HG03521 (cell line): ENCODE data around the gene PSMD6.

Experiments
- ATAC-seq: cut with Tn5 transposase; IDR thresholded peaks from one replicate; pipeline ENCODE4 v1.9.1; 2021; ENCODE audit warnings: mild to moderate bottlenecking, moderate library complexity; ENCODE audit not compliant: unreplicated experiment

The PSMD6 gene

DNA sequence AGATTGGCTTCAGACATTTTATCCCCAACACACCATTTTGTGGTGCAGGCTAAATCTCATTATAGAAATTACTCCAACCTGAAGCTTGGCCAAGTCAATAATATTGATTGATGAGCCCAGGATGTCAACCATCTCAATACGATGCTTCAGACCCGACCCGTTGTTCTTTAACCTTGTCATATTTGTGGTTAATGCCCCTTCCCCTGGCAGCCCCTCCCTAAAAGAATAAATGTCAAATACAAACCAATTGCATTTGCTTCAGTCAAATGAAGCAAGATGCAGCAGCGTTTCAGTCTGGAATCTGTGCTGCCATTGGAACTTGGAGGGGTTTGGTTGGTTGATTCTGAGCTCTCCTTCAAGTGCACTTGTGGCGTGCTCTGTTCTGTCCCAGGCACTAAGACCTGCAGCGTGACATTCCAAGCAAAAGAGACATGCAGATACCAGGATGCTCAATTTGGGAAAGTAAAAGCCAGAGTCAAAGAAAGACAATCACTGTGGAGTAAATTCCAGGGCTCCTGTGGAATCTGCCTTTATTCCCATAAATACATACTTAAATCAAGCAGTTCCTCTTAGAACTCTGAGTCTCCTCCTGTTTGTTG lies 23.8 kb upstream of the PSMD6 start:
- ATAC-seq, result no peak

DNA sequence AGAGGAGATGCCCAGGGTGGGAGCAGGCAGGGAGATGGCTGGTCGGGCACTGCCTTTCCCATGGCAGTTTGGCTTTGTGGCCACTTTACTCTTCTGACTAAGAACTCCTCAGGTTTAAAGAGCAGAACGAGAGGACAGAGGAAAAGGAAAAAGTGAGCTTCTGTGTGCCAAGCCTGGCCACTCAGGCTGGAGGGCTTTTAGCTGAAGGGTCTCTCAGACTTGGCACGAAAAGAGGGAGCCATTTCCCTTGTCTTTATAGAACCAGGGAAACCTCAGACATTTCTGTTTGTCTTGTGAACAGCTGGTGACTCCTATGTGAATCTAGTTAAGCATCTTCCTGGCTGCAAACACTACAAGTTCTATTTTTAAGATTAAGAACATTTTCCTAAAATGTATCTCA lies 23.3 kb upstream of the PSMD6 start:
- ATAC-seq, result no peak

DNA sequence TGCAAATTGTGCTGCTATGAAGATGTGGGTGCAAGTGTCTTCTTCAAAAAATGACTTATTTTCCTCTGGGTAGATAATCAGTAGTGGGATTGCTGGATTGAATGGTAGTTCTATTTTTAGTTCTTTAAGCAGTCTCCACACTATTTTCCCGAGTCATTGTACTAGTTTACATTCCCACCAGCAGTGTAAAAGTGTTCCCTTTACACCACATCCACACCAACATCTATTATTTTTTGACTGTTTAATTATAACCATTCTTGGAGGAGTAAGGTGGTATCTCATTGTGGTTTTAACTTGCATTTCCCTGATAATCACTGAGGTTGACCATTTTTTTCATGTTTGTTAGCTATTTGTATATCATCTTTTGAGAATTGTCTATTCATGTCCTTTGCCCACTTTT lies 19.7 kb upstream of the PSMD6 start:
- no peak for ATAC-seq

DNA sequence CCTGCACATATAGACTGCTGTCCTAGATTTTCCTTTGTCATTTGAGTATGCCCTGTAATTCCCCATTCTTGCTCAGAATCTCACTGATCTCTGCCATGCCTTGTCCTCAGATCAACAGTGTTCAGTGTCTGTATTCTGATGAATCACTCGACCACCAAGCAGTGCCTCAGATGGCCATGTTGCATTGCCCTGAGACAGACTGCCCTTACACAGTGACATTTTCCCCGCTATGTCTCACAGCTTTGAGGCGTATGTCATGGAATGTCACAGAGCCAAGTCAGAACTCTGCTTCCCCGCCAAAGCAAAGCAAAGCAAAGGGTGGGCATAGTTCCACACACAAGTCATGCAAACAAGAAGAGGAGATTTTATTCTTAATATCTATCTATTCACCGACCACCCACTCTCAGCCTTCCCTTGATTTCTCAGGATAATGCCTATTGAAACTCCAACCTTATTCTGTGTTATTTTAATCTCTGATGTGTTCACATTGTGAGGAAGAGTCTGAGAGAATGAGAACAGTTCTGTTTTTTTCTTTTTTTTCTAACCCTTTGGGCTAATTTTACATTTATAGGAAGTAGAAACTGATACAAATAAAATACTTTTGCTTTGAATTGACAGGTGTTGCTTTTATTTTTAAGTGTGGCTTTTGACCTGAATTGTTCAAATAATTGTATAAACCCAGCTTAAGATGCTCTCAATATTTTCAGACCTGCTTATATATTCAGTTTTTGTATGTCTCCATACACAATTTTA lies 16.9 kb upstream of the PSMD6 start:
- ATAC-seq, result no peak

DNA sequence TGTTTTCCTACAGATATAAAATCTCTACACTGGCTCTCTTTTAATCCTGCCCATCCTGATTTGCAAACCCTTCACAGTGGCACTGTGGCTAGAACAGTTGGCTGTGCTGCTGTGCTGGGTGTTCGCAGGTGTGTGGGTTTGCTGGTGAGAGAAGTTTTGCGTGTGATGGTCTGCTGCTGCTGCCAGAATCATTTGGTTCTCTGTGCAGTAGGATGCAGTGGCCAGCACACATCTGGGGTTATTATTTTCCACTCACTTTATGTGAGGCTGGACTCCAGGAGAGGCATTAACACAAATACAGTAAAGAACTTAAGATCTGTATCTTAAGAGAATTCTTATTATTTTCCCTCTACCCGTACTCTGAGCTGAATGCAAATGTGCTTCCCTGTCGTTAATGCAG lies 16.0 kb upstream of the PSMD6 start:
- no peak for ATAC-seq

DNA sequence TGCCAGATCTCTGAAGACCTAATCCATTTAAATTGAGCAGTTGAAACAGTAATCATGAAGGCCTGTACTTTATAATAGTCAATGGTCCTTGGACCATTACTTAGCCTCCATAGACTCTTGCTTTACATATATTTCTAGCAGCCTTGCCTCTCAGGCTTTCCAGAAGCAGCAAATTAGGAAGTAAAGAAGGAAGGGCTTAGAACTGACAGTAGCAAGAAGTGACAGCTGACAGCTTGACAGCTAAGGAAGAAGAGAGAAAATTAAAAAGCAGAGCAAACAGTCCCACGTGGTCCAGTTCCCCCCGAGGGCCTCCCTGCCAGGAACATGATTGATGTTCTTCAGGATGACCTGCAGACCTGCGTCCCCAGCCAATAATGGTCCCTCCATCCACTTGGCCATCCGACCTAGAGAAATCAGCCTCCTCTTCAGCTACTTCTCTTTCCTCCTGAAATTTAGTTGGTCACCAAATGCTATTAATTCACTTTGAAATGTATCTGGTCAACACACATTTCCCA lies 15.0 kb upstream of the PSMD6 start:
- ATAC-seq, result no peak

DNA sequence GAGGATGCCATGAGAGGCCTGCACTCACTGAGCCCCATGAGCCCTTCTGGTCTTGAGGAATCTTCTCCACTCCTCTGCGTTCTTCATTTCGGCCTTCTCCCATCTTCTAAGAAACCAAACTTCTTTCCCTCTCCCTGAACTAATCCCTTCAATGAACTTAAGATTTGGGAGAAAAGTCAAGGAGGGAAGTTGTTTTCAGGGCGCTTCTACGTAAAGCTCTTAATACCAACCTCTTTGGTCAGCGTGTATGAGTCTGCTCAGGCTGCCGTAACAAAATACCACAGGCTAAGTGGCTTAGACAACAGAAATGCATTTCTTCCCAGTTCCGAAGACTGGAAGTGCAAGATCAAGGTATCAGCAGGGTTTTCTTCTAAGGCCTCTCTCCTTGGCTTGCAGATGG lies 13.8 kb upstream of the PSMD6 start:
- ATAC-seq, result no peak

DNA sequence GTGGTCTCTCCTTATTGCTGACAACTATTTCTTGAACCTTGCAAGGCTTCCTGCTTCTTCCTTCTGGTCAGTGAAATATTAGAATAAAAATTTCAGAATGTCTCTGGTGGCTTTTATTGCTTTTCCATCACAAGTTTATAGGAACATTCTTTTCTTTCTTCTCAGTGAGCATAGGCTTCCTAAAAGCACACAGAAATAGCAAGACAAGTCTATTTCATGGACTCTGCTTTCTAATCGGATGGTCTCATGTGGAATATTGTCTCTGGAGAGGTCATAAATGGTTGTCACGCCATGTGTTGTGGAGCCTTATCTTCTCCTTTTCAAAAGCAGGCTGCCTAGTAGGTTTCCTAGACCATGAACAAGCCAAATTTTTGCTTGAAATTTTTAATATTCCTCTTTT lies 9.8 kb upstream of the PSMD6 start:
- ATAC-seq, result no peak

DNA sequence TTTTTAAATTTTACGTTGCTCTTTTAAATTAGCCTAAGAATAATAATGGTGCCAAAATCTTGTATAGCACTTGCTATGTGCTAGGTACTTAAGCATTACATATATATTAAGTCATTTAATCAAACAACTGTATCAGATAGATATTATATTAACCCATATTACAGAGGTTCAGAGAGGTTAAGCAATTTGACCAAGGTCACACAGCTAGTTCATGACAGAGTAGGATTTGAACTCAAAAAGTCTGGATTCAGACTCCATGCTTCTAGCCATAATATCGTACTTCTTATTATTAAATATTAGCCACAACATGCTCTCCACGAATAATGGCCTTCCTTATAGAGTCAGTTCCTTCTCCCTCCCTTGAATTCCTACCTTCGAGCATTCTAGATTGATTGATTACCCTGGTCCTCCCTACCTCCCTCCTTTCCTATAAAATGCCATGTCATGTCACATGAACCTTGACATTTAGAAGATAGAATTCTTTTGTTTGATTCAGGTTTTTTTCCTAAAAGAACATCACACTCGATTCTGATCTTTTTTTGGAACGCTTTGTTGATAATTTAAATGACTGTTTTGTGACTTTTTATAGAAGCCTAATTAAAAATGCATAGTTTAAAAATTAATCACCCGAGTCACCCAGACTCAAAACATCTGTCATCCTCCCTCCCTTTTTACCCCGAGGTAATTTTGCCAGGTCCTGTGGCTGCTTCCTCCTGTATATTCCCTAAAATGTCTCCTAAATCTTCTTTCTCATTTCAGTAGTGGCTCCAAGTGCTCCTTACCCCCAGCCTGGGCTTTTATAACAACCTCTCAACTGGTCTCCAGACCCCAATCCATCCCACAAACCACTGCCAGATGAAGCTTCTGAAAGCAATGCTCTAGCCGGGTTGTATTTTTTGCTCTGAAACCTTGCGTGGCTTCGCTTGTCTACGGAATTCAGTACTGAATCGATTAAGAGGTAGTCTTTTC lies 8.5 kb upstream of the PSMD6 start:
- no peak for ATAC-seq

DNA sequence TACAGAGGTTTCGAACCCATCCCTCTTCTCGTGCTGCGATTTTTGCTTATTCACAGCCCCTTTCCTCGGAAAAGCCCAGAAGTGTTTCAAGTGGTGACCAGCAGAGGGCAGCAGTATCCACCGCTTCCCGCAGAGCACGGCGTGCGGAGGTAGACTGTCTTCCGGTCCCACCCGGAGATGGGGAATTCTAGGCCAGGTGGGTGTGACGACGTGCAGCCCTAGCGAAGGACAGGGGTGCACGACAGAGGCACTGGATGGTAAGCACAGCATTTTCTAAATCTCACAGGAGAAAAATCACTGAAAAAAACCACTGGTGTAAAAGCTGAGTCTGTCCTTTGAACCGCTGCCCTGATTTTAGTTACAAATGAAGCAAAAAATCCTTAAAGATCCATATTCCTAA lies 7.4 kb upstream of the PSMD6 start:
- ATAC-seq, result peak; percentile 91

DNA sequence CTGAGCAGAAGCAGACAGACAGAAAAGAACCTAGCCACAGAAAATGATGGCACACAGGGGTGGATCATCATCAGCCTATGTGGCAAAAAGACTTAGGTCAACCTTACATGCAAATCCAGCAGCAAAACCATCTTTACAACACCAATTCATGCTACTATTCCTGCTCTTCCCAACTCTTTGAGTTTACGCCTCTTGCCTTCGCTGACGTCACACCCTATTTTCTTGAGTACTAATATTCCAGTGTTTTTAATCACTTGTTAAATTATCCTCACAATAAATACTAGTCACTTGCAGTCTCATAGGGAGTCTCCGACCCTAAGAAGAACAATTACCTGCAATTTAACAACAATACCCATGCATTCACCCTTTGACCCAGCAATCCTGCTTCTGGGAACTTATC lies 6.0 kb upstream of the PSMD6 start:
- ATAC-seq, result no peak

DNA sequence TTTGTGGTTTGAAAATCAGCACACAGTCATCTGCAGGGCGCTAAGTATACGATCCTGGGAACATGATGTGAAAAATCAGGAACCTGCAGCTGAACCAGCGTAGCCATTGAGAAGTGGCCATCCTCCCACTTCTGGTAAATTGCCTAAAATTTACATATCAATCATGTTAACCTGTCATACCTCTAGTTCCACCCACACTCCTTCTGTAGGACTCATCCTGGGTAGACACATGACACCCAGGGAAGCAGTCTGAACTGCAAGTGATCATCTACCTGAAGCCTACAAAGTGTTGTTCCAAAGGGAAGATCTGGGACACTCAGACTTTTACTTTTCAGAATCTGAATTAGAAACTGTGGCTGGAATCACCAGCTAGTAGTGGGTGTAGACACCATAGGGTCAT lies 5.5 kb upstream of the PSMD6 start:
- ATAC-seq, result no peak

DNA sequence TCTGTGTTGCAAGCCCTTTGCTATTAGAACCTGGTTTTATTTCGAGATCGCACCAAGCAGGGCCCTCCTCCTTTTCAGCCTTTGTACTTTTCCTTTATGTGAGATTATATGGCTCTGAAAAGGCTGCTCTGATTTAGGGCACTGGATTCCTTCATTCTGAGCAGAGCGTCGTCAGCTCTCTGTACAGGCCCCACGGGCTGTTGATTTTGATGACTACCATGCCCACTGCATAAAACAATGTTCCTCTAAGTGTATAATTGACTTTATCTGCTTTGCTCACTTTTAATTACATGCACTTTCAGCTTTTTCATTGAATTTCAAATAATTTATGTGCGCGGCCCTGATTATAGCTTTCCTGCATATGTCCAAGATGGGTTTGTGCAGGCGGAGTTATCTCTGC lies 4.4 kb upstream of the PSMD6 start:
- no peak for ATAC-seq

DNA sequence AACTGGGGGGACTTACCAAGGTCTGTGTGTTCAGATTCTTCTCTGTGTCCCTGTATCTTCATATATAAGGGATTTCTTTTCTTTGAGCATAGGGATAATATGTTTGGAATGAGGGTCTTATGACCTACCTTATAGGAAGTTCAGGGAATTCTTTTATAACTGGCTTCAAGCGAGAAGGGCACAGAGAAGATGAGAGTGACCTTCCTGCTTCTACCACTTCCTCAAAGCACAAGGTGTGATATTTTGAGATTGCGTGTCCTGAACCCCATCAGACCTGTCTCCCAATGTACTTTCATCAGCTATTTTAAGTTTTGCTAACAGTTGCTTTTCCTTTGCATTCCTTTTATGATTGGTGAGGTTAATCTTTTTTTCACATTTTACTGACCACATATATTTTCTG lies 3.1 kb upstream of the PSMD6 start:
- no peak for ATAC-seq

DNA sequence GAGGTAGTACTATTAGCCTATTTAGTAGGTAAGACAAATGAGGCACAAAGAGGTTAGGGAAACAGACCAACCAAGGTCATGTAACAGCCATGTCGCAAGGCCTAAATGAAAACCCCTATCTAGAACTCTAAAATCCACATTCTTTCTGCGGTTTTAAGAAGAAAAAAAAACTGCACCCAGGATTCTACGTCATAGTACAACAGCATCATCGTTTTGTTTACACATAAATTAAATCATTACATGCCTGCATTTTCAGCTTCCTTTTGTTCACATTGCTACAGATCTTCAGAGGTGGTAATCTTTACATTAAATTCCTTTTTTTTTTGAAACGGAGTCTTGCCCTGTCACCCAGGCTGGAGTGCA lies 548 bp upstream of the PSMD6 start:
- ATAC-seq, result peak; percentile 3

DNA sequence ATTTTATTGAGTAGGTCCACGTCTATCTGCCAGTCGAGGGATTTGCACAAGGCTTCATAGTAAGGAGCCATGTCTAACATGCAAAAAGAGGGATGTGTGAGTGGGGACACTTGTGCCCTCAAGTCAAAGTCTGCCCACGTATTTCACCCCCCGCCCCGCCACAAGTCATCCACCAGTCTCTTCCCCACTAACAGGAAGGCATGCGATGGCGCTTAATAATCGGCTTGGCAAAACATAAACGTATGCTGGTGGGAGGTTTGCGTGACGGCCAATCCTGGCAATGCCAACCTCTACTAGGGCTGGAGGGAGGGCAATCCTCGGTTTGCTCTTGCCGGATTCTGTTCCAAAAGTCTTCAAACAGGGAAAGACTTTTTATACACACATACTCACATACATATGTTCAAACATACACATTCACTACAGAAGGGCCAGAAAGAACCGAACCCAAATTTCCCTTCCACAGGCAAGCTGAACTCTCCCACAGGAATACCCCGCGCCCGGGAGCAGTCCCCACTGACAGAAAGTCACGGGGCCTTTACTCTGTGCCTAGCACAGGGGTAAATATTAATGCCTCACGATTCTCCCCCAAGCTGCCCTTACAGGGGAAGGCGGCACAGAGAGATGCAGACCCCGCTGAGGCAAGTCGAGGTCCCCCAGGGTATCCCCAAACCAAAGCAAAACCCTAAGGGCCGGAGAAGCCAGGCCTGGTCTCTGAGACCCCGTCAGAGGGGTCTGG lies 675 bp downstream of the PSMD6 start:
- no peak for ATAC-seq

DNA sequence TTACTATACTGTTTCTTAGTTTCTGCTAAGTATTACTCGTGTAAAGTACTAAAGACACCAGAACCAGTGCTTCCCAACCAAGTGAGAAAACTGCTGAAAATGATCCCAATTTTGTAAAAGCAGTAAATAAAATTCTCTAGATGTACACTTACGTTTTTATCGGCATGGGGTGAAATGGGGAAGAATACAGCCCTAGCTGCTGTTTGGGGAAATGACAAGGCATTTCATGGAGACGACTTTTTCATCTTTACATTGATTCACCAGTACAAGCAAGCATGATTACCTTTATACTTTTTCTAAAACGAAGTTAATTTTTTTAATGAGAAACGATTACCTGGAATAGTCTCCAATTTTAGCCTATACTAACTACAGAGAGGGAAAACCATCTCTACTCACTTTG lies 1.4 kb downstream of the PSMD6 start:
- ATAC-seq, result no peak

DNA sequence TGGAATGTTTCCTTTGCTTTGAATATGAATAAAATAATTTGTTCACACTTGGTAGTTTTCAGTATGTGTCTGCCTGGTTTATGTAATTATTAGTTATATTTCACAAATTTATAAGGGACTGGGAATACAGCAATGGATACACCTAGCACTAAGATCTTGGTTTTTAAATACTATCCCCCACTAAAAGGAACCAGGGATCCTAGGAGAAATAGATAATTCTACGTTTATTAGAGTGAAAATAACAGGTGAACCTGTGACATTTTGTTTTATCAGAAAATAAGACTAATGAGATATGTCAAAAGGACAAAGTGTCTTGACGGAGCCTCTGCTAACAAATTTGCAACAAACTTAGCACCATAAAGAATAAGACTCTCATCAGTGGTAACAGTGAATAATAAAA lies 3.4 kb downstream of the PSMD6 start:
- no peak for ATAC-seq

DNA sequence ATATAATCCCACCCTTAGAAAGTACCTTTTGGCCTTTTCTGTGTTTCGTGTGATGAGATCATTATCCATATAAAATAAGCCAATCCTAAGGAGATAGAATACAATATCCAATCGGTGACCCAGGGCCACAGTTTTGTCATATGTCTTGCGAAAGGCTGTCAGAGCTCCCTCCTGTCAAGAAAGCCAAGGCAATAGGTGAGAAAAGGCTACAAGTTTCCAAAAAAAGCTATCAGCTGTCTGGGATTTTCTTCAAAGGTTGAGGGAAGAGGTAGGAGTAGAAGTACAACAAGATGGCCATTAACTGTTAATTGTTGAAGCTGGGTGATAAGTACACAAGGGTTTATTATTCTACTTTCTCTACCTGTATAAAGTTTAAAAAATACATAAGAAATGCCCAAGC lies 4.0 kb downstream of the PSMD6 start:
- ATAC-seq, result no peak

DNA sequence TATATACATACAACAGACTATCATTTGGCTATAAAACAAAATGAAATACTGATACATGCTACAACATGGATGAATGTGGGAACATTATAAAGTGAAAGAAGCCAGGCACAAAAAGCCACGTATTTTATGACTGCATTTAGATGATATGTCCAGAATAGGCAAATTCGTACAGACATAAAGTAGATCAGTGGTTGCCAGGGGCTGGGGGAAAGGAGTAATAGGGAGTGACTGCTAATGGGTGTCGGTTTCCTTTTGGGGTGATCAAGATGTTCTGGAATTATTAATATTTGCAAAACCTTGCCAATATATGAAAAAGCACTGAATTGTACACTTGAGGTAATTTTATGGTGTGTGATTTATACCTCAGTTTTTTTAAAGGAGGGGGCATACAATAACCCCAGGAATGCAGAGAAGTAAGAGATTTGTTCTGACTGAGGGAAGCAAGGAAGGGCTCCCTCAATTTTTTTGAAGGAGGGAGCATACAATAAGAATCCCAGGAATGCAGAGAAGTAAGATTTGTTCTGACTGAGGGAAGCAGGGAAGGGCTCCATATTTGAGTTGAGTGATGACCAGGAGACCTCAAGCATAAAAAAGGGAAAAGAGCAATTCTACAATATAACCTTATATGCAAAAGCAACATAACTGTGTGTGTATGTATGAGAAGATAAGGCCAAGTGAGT lies 6.2 kb downstream of the PSMD6 start:
- no peak for ATAC-seq
